ENCODE measurements around the gene POLR3GL. TPM values are rescaled to one million over a fixed set of nuclear protein-coding genes. Genes with fewer than 3 reads are reported as not detected.

POLR3GL gene
- total RNA-seq, 1 experiment from 2014 or later, result 8.5 TPM

DNA sequence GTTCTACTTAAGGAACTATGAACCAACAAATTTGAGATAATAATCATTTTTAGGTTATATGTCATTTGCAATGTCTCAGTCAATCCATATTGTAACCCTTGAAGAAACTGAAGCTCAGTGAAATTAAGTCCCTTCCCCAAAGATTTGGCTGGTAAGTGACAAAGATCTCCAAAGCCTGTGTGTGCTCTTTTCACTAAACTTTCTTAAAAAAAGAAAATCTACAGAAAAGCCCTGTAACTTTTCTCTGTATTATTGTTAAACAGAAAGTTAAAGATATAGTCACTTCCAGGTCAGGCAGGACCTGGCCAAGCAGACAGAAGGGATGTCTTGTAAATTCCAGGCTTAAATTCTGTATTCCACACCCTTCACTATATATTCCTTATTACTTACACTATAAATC, 8.1 kb upstream of the POLR3GL start:
- H3K4me3 ChIP-seq (ENCODE audit: low read depth, low read length, poor library complexity, severe bottlenecking), result peak overlapping the region; percentile 69
- peak overlapping the region; percentile 90 for H3K27ac ChIP-seq (ENCODE audit: low read depth, low read length, poor library complexity, severe bottlenecking)
- no peak for DNase-seq (ENCODE audit: low spot score)
- H3K4me1 ChIP-seq (ENCODE audit: insufficient read depth, low read length, poor library complexity, severe bottlenecking), result peaks cover 42% of the 10 kb centered on the region
- BruUV-seq (replicated peaks), result no TSS peak
- H3K36me3 ChIP-seq (ENCODE audit: insufficient read depth, low read length, poor library complexity, severe bottlenecking), result no peaks in the 10 kb centered on the region
- POLR2A ChIA-PET (ENCODE audit: low non-redundant PET), result no interaction called here
- no peaks in the 10 kb centered on the region for H3K9me3 ChIP-seq (ENCODE audit: low read depth, low read length, poor library complexity, severe bottlenecking)
- CTCF ChIA-PET, result no interaction called here
- intact Hi-C loops (cut with micrococcal nuclease; ENCODE audit: unreplicated experiment), result loop anchor here (5.0 kb wide), 1 partner anchor 99 kb away; the partner anchor contains the start of gene PIAS3
- TF ChIP-seq EZH2 (IDR thresholded peaks at IDR 0.05; ENCODE audit: borderline replicate concordance, low read depth, low read length, poor library complexity, severe bottlenecking), result no peak
- TF ChIP-seq, protein P1, sequence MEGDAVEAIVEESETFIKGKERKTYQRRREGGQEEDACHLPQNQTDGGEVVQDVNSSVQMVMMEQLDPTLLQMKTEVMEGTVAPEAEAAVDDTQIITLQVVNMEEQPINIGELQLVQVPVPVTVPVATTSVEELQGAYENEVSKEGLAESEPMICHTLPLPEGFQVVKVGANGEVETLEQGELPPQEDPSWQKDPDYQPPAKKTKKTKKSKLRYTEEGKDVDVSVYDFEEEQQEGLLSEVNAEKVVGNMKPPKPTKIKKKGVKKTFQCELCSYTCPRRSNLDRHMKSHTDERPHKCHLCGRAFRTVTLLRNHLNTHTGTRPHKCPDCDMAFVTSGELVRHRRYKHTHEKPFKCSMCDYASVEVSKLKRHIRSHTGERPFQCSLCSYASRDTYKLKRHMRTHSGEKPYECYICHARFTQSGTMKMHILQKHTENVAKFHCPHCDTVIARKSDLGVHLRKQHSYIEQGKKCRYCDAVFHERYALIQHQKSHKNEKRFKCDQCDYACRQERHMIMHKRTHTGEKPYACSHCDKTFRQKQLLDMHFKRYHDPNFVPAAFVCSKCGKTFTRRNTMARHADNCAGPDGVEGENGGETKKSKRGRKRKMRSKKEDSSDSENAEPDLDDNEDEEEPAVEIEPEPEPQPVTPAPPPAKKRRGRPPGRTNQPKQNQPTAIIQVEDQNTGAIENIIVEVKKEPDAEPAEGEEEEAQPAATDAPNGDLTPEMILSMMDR (conservative IDR thresholded peaks at IDR 0.05; ENCODE audit: low read depth, low read length), result no peak
- no peaks in the 10 kb centered on the region for H3K27me3 ChIP-seq (replicated peaks; ENCODE audit: insufficient read depth, low read depth, low read length, poor library complexity)

DNA sequence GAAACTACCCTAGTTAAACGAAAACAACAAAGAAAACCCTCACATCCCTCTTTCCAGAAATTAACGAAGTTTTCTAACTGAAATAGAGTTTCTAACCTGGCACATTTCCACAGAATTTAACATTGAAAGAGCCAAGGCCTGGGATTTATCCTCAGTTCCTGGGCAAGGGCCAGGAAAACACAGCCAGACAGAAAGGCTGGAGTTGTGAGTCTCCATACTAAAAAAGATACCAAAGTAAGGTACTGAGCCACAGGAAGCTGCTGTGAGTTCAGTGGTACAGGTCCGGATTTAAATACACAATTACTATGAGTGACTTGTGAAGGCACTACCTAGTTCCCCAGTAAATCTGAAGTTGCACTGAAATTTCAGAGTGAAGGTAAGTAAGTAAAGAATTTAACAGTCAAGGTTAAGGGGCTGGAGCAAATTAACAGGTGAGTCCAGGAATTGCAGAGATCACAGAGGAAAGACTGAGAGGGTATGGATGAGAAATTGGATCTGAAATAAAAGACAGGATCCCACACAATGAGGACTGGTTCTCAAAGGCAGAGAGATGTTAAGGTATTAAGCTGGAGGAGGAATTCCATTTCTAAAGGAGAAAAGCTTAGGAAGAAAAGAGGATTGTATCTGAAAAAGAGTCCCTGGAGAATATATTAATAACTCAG, 7.6 kb upstream of the POLR3GL start:
- intact Hi-C loops (cut with micrococcal nuclease; ENCODE audit: unreplicated experiment), result loop anchor here (5.0 kb wide), 1 partner anchor 100 kb away; the partner anchor contains the start of gene PIAS3
- Histone ChIP-seq H3K4me1 (ENCODE audit: insufficient read depth, low read length, poor library complexity, severe bottlenecking) (peaks cover 42% of the 10 kb centered on the region), H3K9me3 (ENCODE audit: low read depth, low read length, poor library complexity, severe bottlenecking) (no peaks in the 10 kb centered on the region), H3K27ac (ENCODE audit: low read depth, low read length, poor library complexity, severe bottlenecking) (peak overlapping the region; percentile 90), H3K4me3 (ENCODE audit: low read depth, low read length, poor library complexity, severe bottlenecking) (peak overlapping the region; percentile 69), H3K27me3 (replicated peaks; ENCODE audit: insufficient read depth, low read depth, low read length, poor library complexity) (no peaks in the 10 kb centered on the region), H3K36me3 (ENCODE audit: insufficient read depth, low read length, poor library complexity, severe bottlenecking) (no peaks in the 10 kb centered on the region)
- TSS peak; percentile 56 for BruUV-seq (replicated peaks)
- TF ChIP-seq, protein P1 (conservative IDR thresholded peaks at IDR 0.05; ENCODE audit: low read depth, low read length), result no peak
- TF ChIP-seq EZH2 (IDR thresholded peaks at IDR 0.05; ENCODE audit: borderline replicate concordance, low read depth, low read length, poor library complexity, severe bottlenecking), result no peak
- POLR2A ChIA-PET (ENCODE audit: low non-redundant PET), result interaction anchor here (0.7 kb wide), 1 partner anchor 38 kb away, joined by 4 read pairs; no protein-coding TSS in a partner anchor
- CTCF ChIA-PET, result interaction anchor here (0.7 kb wide), 1 partner anchor 64 kb away, joined by 3 read pairs; no protein-coding TSS in a partner anchor
- DNase-seq (ENCODE audit: low spot score), result no peak

GRCh38 chr1:145957443-145958319, 6.8 kb upstream of the POLR3GL start, which contains the start of gene LIX1L:
LIX1L (minus strand) TSS chr1:145958017; CDS start chr1:145957927, 90 bp downstream.
- Histone ChIP-seq H3K9me3 (ENCODE audit: low read depth, low read length, poor library complexity, severe bottlenecking) (no peaks in the 10 kb centered on the region), H3K4me3 (ENCODE audit: low read depth, low read length, poor library complexity, severe bottlenecking) (peak within 1 kb of the TSS; percentile 69), H3K27me3 (replicated peaks; ENCODE audit: insufficient read depth, low read depth, low read length, poor library complexity) (no peaks in the 10 kb centered on the region), H3K27ac (ENCODE audit: low read depth, low read length, poor library complexity, severe bottlenecking) (peak within 1 kb of the TSS; percentile 90), H3K4me1 (ENCODE audit: insufficient read depth, low read length, poor library complexity, severe bottlenecking) (peaks cover 43% of the 10 kb centered on the region), H3K36me3 (ENCODE audit: insufficient read depth, low read length, poor library complexity, severe bottlenecking) (no peaks in the 10 kb centered on the region)
- BruUV-seq (replicated peaks), result no TSS peak
- ChIA-PET CTCF (interaction anchor here (0.7 to 1.2 kb wide), 3 partner anchors 20 to 65 kb away, joined by 3 to 5 read pairs (median 4); partner anchors contain the start of gene RBM8A), POLR2A (ENCODE audit: low non-redundant PET) (interaction anchor here (0.7 kb wide), 2 partner anchors 30 to 38 kb away, joined by 4 to 6 read pairs; partner anchors contain the start of gene RBM8A)
- DNase-seq (ENCODE audit: low spot score), result peak; percentile 99
- TF ChIP-seq EZH2 (IDR thresholded peaks at IDR 0.05; ENCODE audit: borderline replicate concordance, low read depth, low read length, poor library complexity, severe bottlenecking), result no peak
- TF ChIP-seq, protein P1 (conservative IDR thresholded peaks at IDR 0.05; ENCODE audit: low read depth, low read length), result no peak
- intact Hi-C loops (cut with micrococcal nuclease; ENCODE audit: unreplicated experiment), result loop anchor here (5.0 kb wide), 1 partner anchor 100 kb away; the partner anchor contains the start of gene PIAS3

Data from A673 (cell line).